ENCODE measurements around the gene PAQR6. TPM values are rescaled to one million over a fixed set of nuclear protein-coding genes. Genes with fewer than 3 reads are reported as not detected.
"Not testable (repeated sequence)": the region's sequence is repeated elsewhere in the genome, so short reads cannot be mapped to it uniquely, and the experiment has no call there.

The PAQR6 gene
- total RNA-seq, 1 donor from 2014 or later: 8.6 TPM

DNA sequence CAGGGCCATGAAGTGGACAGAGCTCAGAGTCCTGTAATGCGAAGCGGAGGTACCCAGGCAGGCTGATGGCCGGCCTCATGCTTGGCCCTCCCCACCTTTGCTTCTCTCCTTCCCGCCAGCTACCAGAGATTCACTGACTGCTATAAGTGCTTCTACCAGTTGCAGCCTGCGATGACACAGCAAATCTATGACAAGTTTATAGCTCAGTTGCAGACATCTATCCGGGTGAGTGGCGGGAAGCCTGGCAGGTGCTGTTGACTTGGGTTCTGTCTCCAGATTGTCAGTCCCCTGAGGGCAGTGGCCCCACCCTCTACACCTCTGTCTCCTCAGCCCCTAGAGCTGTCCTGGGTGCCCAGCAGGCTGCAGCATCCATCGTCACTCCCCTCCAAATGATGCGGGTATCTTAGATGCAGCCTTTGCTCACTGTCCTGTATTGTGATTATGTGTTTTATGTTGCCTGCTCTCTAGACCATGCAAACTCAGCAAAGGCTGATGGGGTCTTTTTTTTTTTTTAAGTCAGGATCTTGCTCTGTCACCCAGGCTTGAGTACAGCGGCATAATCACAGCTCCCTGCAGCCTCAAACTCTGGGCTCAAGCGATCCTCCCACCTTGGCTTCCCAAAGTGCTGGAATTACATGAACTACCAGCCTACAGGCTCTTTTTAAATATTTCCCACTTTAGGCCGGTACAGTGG is 15.5 kb downstream of the PAQR6 start:
- intact Hi-C loops (cut with micrococcal nuclease): no loop called here

DNA sequence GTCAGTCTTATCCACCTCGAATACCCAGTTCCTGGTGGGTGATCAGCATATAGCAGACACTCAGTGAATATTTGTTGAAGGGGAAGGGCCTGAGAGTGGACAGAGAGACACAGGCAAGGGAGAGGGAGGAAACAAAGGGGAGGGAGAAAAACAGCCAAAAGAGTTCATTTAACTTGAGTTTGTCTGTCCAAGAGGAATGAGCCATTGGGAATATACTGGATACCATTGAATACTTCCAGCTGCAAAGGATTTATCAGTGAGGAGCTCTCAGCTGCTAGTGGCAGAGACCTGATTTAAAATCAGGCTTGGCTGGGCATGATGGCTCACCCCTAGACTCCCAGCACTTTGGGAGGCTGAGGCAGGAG is 17.4 kb downstream of the PAQR6 start:
- intact Hi-C loops (cut with micrococcal nuclease): no loop called here

DNA sequence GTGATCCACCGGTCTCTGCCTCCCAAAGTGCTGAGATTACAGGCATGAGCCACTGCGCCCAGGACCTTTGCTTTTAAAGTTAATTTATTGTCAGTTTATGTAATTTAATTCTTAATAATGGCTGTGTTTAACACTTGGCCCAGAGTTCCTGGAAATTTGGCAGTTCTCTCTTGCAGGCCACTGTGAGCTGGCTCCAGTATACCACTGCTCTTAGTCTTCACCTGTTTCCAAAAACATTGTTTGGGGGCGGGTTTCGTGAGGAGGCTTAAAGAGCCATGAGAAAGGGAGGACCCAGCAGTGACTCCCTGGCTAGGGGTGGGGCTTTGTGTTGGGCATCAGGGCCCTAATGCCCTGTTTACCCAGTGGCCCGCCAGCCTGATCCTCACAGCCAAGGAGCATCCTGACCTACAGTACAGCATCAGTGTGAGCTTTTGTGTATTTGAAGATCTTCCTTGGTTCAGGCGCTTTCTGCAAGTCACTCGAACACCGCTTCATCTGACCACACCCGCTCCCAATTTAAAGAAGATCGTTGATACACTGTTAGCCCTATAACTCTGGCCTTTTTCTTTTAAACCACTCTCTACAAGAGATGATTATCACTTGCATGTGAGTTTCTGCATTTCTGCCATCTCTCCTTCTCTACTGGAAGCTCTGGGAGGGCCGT is 17.9 kb downstream of the PAQR6 start:
- intact Hi-C loops (cut with micrococcal nuclease): loop anchor here (5.0 kb wide), 1 partner anchor 38 kb away; the partner anchor contains the start of gene SLC25A44

DNA sequence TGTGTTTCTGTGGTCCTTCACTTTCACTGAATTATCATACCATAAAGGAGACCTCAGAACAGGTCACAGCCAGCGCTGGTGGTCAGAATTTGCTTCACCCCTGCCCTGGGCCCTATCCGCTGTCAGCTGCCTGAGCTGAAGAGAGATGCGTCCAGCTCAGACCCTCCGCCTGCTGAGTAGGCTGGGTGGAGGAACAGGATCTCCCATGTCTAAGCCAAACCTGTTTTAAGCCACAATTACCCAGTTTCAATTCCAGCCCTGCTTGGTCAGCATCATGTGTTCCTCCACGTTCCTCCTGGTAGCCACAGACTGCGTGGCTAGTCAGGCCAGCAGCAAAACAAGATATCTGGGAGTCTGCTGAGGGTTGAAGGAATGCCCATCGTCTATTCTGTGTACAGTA is 19.4 kb downstream of the PAQR6 start:
- intact Hi-C loops (cut with micrococcal nuclease): loop anchor here (5.0 kb wide), 1 partner anchor 36 kb away; the partner anchor contains the start of gene SLC25A44

DNA sequence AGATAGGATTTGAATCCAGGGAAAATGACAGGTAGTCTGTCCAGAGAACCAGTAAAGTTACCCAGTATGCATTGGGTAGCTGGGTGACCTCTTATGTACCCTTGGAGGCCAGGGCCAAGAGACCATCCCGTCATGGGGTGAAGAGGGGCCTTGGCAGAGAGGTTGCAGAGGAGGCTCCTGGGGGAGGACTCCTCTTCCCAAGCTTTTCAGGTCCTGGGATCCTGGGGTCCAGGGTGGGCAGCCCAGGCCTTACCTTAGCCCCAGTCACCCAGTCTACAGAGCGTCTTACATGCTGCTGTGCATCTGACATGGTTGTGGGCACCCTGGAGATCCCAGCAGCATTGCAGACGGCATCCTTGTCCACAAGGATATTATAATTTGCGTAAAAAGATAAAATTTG is 21.1 kb downstream of the PAQR6 start:
- intact Hi-C loops (cut with micrococcal nuclease): loop anchor here (5.0 kb wide), 1 partner anchor 34 kb away; the partner anchor contains the start of gene SLC25A44

DNA sequence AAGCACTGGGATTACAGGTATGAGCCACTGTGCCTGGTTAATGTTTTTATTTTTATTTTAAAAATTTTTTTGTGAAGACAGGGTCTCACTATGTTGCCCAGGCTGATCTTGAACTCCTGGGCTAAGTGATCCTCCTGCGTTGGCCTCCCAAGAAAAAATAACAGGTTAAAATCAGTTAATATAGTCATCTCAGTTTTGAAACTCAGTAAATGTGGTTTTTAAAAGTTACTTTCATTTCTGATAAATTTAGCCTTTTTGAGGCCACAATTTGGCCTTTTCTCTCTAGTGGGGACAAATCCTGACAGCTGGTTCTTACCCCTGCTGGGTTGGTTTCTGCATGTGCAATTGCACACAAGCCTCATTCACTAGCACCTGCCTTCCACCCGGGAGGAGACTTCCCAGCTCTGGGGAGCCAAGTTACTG is 21.7 kb downstream of the PAQR6 start:
- intact Hi-C loops (cut with micrococcal nuclease): loop anchor here (5.0 kb wide), 1 partner anchor 34 kb away; the partner anchor contains the start of gene SLC25A44

DNA sequence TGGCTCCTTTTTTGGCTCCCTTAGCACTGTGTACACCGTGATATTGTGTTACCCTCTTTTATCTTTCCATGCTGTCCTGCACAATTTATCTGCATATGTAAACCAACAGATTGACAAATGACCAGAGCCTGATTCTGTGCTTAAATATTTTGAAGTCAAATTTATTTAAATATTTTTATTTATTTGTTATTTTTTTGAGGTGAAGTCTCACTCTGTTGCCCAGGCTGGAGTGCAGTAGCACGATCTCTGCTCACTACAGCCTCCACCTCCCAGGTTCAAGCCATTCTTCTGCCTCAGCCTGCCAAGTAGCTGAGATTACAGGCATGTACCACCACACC is 22.2 kb downstream of the PAQR6 start:
- intact Hi-C loops (cut with micrococcal nuclease): loop anchor here (1.0 to 5.0 kb wide), 4 partner anchors 33 to 135 kb away; partner anchors contain the start of gene SLC25A44

DNA sequence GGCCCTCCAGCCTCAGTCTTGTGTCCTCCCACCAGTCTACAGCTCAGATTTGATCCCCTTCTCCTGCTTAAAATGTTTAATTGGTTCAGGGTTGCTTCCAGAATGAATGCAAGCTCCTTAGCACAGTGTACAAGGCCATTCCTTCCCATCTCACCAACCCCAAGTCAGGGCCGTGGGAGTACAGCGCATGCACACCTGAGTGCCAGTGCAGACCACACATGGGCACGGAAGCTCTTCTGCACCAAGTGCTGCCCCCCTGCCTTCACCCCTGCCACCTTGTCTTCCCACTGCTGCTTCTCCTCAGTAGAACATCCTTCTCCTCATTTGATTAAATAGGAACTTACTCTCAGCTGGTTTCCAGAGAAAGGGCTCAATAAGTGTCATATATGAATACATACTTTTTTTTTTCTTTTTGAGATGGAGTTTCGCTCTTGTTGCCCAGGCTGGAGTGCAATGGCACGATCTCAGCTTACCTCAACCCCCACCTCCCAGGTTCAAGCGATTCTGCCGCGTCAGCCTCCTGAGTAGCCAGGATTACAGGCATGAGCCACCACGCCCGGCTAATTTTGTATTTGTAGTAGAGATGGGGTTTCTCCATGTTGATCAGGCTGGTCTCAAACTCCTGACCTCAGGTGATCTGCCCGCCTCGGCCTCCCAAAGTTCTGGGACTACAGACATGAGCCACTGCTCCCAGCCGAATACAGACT is 25.7 kb downstream of the PAQR6 start:
- intact Hi-C loops (cut with micrococcal nuclease): no loop called here

DNA sequence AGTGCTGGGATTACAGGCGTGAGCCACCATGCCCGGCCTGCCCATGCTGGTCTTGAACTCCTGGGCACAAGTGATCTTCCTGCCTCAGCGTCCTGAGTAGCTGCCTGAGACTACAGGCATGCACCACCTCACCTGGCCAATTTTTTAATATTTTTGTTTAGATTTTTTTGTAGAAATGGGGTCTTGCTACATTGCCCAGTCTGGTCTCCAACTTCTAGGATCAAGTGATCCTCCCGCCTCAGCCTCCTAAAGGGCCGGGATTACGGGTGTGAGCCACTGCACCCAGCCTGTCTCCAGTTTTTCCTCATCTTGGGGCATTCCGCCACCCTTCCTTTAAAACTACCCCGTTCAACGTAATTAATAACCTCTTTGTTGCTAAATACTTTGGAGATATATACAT is 27.6 kb downstream of the PAQR6 start:
- intact Hi-C loops (cut with micrococcal nuclease): no loop called here

DNA sequence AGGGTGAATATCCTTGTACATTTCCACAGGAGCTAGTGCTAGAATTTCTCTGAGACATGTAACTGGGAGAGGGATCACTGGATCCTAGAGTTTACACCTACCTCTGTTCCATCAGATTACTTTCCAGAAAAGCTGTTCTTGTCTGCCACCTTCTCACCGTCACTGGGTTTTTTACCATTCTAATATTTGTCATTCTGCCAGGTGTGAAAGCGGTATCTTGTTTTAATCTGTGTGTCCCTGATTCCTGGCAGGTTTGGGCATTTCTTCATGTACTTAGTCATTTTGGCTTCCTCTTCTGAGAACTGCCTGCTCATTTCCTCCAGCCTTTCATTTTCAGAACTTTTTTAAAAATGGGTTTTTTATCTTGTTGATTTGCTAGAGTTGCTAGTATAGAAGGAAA is 30.0 kb downstream of the PAQR6 start:
- intact Hi-C loops (cut with micrococcal nuclease): no loop called here

DNA sequence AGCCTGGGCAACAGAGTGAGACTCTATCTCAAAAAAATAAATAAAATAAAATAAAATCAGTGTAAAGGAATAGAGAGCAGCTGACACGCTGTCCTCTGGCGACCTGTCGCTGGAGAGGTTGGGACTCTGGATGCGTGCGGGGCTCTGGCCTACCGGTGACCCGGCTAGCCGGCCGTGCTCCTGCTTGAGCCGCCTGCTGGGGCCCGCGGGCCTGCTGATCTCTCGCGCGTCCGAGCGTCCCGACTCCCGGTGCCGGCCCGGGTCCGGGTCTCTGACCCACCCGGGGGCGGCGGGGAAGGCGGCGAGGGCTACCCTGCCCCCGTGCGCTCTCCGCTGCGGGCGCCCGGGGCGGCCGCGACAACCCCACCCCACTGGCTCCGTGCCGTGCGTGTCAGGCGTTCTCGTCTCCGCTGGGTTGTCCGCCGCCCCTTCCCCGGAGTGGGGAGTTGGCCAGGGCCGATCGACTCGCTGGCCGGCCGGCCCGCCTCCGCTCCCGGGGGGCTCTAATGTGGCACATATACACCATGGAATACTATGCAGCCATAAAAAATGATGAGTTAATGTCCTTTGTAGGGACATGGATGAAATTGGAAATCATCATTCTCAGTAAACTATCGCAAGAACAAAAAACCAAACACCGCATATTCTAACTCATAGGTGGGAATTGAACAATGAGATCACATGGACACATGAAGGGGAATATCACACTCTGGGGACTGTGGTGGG is 31.3 kb downstream of the PAQR6 start:
- intact Hi-C loops (cut with micrococcal nuclease): not testable (repeated sequence)

DNA sequence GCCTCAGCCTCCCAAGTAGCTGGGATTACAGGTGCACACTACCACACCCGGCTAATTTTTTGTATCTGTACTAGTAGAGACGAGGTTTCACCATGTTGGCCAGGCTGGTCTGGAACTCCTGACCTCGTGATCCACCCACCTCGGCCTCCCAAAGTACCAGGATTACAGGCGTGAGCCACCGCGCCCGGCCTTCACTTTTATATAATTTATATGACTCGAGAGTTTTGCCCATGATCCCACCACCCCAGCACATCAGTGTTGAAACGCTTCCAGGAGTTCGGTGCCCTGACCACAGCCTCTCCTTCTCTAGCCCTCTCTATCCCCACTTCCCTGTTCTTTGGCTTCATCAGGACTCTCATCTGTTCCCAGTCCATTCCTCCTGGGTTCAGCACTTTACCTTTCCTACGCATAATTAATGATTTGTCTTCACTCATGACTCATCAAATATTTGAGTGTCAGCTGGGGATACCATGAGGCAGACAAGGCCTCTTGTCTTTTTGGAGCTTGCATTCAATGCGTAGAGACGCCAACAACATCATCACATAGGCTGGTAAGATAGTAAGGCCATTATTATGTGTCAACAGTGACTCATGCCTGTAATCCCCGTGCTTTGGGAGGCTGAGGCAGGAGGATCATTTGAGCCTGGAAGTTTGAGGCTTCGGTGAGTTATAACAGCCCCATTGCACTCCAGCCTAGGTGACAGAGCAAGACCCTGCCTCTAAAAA is 33.7 kb downstream of the PAQR6 start:
- intact Hi-C loops (cut with micrococcal nuclease): no loop called here

DNA sequence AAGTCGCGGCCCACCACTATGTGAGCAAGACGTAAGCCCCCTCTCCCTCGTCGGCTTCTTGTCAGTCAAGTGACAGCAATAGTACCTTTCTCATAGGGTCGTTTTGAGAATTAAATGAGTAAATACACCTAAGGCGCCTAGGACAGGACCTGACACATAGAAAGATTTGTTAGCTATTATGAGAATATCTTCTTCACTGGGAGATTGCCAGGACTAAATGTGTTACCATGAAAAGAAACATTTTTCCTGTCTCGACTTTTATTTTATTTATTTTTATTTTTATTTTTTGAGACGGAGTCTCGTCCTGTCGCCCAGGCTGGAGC is 34.3 kb downstream of the PAQR6 start:
- intact Hi-C loops (cut with micrococcal nuclease): no loop called here

DNA sequence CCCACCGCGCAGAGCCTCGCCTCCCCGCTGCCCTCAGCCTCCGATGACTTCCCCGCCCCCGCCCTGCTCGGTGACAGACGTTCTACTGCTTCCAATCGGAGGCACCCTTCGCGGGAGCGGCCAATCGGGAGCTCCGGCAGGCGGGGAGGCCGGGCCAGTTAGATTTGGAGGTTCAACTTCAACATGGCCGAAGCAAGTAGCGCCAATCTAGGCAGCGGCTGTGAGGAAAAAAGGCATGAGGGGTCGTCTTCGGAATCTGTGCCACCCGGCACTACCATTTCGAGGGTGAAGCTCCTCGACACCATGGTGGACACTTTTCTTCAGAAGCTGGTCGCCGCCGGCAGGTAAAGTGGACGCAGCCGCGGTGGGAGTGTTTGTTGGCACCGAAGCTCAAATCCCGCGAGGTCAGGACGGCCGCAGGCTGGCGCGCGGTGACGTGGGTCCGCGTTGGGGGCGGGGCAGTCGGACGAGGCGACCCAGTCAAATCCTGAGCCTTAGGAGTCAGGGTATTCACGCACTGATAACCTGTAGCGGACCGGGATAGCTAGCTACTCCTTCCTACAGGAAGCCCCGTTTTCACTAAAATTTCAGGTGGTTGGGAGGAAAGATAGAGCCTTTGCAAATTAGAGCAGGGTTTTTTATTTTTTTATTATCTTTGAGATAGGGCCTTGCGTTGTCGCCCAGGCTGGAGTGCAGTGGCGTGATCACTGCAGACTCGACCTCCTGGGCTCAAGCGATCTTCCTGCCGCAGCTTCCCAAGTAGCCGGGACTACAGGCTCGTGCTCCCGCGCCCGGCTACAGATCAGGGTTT is 34.8 kb downstream of the PAQR6 start, which contains the start of gene PMF1:
Gene PMF1, plus strand, starts transcription at position 175 of the 811 bp plus-strand sequence. Its CDS starts 9 bp downstream, at position 184.
- intact Hi-C loops (cut with micrococcal nuclease): loop anchor here (1.0 kb wide), 2 partner anchors 20 to 69 kb away; partner anchors contain the start of gene SMG5

DNA sequence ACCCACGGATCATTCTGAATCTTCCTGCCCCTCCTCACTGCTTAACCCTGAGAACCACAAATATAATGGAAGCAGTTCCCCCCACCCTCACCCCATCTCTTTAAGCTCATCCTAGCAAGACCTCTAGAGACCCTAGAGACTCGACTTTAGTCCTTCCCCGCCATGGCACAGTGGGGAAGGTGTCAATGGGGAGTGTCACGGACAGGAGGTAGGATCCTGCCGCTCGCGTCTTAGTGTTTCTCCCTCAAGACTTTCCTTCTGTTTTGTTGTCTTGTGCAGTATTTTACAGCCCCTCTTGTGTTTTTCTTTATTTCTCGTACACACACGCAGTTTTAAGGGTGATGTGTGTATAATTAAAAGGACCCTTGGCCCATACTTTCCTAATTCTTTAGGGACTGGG is 35.7 kb downstream of the PAQR6 start:
- intact Hi-C loops (cut with micrococcal nuclease): loop anchor here (1.0 kb wide), 2 partner anchors 19 to 70 kb away; partner anchors contain the start of gene SMG5

DNA sequence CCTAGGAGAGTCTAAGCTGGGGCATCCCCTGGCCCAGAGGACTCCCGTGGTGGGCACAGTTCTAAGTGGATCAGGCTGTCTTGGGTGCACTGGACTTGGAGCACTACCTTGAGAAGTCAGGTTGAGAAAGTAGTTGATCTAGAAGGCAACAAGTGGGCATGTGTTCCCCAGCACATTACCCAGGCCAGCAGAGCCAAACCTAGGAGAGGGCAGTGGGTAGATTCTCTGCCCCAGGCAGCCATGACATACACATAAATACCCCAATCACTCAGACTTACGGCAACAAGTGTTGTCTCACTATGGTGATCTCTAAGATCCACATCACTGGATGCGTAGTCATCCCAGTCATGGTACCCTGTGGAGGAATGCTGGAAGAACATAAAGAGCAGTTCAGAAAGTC is 36.6 kb downstream of the PAQR6 start:
- intact Hi-C loops (cut with micrococcal nuclease): no loop called here

DNA sequence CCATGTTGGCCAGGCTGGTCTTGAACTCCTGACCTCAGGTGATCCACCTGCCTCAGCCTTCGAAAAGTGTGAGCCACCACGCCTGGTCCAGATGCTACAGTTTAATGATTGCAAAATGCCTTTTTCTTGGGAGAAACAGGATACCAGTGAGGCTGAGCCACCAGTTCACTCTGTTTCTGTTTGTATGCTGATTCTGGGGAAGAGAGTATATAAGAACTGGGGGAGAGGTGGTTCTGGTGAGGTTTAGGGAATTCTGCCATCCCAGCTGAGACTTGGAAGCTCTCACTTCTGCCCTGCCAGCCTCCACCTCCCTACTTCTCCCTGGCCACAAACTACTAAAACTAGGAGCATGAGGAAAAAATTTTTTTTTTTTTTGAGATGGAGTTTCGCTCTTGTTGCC is 43.2 kb downstream of the PAQR6 start:
- intact Hi-C loops (cut with micrococcal nuclease): no loop called here

DNA sequence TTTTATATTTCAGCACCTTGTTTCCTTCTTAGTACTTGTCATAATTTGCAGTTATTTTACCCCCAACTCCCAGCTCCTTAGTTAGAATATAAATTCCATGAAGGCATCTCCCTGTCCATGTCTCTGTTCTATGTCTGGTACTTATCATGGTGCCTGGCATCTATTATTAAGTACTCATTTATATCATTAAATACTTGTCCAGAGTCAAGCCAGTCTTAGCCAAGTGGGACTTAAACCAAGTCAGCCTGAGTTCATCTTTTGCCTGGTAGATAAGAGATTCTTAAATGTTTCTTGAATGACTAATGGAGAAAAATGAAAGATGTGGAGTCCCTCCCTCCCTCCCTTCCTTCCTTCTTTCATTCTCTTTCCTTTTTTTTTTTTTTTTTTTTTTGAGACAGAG is 44.5 kb downstream of the PAQR6 start:
- intact Hi-C loops (cut with micrococcal nuclease): no loop called here

DNA sequence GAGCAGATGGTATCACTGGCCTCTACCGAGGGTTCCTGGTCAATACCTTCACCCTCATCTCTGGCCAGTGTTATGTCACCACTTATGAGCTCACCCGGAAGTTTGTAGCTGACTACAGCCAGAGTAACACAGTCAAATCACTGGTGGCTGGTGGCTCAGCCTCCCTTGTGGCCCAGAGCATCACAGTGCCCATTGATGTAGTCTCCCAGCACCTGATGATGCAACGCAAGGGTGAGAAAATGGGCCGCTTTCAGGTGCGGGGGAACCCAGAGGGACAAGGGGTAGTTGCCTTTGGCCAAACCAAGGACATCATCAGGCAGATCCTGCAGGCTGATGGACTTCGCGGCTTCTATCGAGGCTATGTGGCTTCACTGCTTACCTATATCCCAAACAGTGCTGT is 47.8 kb downstream of the PAQR6 start:
- intact Hi-C loops (cut with micrococcal nuclease): no loop called here

DNA sequence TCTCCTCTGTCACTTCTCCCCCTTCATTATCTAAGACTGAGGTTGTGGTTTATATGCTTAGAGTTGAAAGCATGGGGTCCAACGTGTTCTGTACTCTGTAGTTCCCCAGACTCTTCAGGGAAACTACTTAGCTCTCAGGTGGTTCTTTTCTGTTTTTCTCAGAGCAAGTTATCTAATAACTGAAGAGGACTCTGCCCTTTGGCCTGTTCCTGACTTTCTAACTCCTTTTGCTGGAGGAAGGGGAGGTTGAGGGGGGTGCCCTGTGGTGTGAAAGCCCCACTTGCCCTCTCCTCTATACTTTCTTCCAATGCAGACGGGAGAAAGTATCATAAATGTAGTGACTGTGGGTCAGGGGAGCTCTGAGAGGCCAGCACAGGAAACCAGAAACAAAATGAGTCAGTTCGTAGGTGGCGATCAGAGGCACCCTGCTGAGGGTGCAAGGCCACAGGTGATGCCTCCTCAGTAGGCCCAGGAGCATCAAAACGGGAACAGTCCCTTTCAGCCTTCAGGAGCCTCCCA is 49.0 kb downstream of the PAQR6 start:
- intact Hi-C loops (cut with micrococcal nuclease): no loop called here

Data from T-helper 2 cell treated with Interferon-gamma antibody and Interleukin-4, amounts not matched to agents 100 ng/mL and 5 ng/mL, for 36 hours (primary cell).